GM19328 (cell line): Measurements from ENCODE around the gene THAP11.
A peak's percentile ranks its signal among the peaks of the same experiment; 100 is the strongest.
"Not testable (repeated sequence)": the region's sequence is repeated elsewhere in the genome, so short reads cannot be mapped to it uniquely, and the experiment has no call there.

ENCODE experiments used
- ATAC-seq: cut with Tn5 transposase; IDR thresholded peaks from one replicate; pipeline ENCODE4 v1.9.1; 2021; ENCODE audit warnings: mild to moderate bottlenecking, moderate library complexity; ENCODE audit not compliant: unreplicated experiment

Gene THAP11

DNA sequence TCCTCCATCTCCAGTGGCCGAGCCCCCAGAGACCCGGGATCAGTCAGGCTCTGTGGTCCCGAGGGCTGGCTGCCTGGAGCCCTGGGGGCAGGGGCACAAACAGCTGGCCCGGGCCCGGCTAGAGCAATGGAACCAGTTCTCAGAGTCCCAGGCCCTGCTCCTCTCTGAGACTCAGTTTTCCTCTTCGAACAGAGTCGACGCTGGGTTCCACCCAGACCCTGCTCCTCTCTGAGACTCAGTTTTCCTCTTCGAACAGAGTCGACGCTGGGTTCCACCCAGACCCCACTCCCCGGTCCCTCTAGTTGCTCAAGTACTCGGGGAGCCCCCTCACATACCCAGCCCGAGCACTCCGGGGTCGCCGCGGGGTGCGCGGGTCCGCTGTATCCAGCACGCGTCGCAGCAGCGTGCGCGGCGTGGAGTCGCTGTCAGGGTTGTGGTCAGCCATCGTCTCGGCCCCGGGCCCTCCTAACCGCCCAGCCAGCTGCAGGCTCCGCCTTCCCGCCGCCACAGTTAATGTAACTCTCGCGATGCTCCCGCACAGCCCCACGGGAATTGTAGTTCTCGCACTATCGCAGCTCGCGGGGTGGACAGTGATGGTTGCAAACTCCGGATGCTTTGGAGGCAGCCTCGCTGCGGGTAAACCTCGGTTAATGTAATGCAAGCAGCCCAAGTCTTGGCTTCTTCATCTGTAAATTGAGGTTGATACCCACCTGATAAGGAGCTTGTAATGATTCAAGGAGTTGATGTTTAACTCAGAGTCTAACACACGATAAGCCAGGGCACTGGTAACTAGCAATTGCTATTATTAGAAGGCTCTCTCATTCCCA lies 8.5 kb upstream of the THAP11 start:
- ATAC-seq, result peak; percentile 88

- ATAC-seq, result no peak
Measured at GRCh38 chr16:67834242-67834614, 7.9 kb upstream of the THAP11 start.

DNA sequence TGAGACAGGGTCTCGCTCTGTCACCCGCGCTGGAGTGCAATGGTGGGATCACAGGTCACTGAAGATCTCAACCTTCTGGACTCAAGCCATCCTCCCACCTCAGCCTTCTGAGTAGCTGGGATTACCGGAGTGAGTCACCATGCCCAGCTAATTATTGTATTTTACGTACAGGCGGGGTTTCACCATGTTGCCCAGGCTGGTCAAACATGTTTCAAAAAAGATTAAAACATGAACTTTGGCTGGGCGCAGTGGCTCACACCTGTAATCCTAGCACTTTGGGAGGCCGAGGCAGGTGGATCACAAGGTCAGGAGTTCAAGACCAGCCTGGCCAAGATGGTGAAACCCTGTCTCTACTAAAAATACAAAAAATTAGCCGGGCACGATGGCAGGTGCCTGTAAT lies 4.9 kb upstream of the THAP11 start:
- ATAC-seq, result not testable (repeated sequence)

DNA sequence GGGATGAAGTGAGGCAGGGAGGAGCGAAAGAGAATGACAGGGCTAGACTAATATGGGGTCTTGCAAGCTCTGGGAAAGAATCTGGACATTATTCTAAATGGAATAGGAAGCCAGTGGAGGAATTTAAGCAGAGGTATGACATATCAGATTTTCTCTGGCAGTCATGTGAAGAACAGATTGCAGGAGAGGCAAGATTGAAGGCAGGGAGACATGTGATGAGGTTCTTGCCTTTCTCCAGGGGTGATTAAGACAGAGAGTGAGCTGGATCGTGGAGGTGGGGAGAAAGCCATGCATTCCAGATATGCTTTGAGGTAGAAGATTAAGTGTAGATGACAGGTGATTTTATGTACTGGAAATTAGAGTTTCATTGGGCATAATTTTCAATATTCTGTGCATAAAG lies 4.3 kb upstream of the THAP11 start:
- no peak for ATAC-seq

- ATAC-seq, result no peak
Measured at GRCh38 chr16:67841198-67841815, 813 bp upstream of the THAP11 start.

DNA sequence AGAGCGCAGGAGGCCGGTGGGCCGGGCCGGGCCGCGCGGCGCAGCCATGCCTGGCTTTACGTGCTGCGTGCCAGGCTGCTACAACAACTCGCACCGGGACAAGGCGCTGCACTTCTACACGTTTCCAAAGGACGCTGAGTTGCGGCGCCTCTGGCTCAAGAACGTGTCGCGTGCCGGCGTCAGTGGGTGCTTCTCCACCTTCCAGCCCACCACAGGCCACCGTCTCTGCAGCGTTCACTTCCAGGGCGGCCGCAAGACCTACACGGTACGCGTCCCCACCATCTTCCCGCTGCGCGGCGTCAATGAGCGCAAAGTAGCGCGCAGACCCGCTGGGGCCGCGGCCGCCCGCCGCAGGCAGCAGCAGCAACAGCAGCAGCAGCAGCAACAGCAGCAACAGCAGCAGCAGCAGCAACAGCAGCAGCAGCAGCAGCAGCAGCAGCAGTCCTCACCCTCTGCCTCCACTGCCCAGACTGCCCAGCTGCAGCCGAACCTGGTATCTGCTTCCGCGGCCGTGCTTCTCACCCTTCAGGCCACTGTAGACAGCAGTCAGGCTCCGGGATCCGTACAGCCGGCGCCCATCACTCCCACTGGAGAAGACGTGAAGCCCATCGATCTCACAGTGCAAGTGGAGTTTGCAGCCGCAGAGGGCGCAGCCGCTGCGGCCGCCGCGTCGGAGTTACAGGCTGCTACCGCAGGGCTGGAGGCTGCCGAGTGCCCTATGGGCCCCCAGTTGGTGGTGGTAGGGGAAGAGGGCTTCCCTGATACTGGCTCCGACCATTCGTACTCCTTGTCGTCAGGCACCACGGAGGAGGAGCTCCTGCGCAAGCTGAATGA lies 606 bp downstream of the THAP11 start:
- ATAC-seq, result no peak

DNA sequence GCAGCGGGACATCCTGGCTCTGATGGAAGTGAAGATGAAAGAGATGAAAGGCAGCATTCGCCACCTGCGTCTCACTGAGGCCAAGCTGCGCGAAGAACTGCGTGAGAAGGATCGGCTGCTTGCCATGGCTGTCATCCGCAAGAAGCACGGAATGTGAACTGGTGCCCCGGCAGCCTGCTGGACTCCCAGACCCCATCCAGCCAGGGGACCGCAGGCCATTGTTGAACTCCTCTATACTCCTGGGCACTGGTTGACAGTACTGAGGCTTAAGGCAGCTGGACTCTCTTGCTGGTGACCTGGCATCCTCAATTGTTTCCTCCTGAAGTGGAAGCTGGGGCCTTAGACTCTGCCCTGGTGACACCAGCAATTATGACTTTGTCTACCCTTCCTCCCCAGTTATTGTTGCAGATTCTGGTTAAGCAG lies 1.2 kb downstream of the THAP11 start:
- ATAC-seq, result no peak

- ATAC-seq, result no peak
Measured at GRCh38 chr16:67844497-67844896, 2.4 kb downstream of the THAP11 start.

DNA sequence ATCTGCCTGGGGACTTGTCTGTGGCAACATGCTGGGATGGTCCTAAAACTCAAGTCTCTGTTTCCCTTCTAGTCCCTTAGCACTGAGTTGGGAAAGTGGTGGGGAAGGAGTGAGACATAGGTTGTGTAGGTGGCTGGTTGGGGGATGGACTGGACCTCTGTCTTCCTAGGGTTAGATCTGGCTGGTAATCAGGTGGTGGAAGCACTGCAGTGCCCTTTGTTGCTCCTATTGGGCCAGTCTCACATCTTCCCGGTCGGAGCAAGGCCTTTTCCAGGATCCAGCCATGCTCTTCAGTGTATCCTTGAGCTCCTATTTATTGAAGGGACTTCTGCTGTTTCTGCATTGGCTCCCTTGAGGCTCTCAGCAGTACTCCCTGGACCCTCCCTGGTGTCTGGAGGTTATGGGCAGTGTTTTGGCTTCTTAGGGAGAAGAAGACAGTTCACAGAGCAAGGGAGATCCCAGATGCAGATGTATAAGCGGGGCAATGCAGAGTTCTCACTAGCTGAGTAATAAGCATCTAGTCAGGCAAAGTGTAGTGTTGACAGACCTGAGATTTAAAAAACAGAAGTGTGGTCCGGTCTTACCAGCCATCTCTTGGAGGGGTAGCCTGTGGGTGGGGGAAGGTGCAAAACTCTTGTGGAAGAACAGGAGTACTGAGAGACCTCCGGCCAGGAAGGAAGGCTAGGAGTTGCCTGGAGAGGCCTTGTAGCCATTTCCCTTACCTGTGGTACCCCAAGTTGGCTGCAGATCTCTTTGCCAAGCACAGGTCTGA lies 3.4 kb downstream of the THAP11 start:
- ATAC-seq, result no peak

DNA sequence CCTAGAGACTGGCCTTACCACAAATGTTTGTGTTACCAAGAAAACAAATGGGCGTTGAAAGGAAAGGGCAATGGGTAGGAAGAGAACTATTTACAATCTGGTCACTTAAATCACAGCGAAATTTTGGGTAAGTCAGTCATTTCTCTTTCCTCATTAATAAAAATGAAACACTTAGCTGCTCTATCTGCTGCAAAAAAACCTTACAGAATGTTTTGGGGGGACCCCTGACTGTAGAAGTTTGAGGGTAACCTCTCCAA lies 3.9 kb downstream of the THAP11 start:
- ATAC-seq, result no peak

GRCh38 chr16:67846320-67847063 lies 4.4 kb downstream of the THAP11 start, which contains the start of gene NUTF2:
Gene NUTF2 (plus strand): TSS chr16:67846933. CDS start chr16:67865131, 18,198 bp downstream.
- peak; percentile 54 for ATAC-seq

DNA sequence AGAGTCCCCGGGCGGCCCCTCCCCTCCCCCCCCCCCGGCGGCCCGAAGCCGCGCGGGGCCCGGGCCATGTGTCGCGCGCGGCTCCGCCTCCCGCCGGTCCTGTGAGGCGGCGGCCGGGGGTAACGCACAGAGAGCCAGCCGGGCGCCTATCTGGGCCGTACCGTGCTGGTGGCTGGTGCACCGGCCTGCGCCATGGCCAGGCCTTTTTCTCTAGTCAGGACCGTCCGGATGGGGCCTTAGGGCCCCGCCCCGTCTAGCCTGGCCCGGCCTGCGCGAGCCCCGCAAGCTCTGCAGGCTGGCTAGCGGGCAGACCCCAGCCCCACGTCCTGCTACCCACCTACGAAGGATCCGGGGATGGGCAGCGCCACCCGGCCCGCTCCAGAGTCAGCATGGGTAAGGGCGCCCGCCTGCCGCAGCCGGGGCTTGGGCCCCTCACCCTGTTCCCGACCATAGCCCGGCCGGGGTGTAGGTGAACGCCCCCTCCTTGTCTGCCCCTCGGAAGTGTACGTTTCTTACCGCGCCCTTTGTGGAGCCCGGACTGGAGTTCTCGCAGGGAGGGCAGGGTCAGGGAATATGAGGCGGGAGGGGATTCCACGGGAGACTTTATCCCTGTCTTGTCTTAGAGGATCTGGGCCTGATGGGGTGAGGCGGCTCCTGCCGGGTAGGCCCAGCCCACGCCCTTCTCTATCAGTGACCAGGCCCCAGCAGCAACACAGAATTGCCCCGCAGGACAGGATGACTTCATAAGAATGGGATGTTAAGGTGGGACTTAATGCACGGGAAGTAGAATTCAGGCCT lies 5.1 kb downstream of the THAP11 start, which contains the start of gene CENPT:
Gene CENPT, minus strand, starts transcription at position 630 of the 798 bp plus-strand sequence. CDS start 13,834 bp downstream, outside the sequence.
- ATAC-seq, result peak; percentile 27

- no peak for ATAC-seq
Measured at GRCh38 chr16:67848118-67848517, 6.0 kb downstream of the THAP11 start.

GRCh38 chr16:67853670-67854069 lies 11.6 kb downstream of the THAP11 start:
- ATAC-seq, result no peak

GRCh38 chr16:67855789-67856188 lies 13.7 kb downstream of the THAP11 start:
- no peak for ATAC-seq

GRCh38 chr16:67856927-67857546 lies 14.9 kb downstream of the THAP11 start:
- ATAC-seq, result no peak

- no peak for ATAC-seq
Measured at GRCh38 chr16:67857547-67858233, 15.6 kb downstream of the THAP11 start.

DNA sequence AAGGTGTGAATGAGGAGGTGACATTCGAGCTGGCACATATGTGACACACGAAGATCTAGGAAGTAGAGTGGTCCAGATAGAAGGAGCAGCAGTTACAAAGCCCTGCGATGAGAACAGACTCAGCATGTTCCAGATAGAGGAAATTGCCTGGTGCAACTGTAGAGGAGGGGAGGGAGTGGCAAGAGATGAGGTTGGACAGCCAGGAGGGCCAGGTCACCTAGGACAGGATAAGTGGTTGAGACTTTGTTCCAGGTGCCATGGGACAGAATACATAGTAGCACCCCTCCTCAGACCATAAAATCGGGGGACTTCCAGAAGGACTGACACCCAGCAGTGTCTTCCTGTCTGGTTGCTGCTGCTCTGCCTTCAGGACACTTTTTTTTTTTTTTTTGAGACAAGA lies 16.4 kb downstream of the THAP11 start:
- no peak for ATAC-seq
